HG03175 (cell line): ENCODE data around the gene ZNF654.
A peak's percentile ranks its signal among the peaks of the same experiment; 100 is the strongest.
"Not testable (repeated sequence)": the region's sequence is repeated elsewhere in the genome, so short reads cannot be mapped to it uniquely, and the experiment has no call there.

Experiments
- ATAC-seq: cut with Tn5 transposase; IDR thresholded peaks from one replicate; pipeline ENCODE4 v1.9.1; 2021; ENCODE audit warnings: mild to moderate bottlenecking, moderate library complexity; ENCODE audit not compliant: unreplicated experiment

Gene ZNF654

DNA sequence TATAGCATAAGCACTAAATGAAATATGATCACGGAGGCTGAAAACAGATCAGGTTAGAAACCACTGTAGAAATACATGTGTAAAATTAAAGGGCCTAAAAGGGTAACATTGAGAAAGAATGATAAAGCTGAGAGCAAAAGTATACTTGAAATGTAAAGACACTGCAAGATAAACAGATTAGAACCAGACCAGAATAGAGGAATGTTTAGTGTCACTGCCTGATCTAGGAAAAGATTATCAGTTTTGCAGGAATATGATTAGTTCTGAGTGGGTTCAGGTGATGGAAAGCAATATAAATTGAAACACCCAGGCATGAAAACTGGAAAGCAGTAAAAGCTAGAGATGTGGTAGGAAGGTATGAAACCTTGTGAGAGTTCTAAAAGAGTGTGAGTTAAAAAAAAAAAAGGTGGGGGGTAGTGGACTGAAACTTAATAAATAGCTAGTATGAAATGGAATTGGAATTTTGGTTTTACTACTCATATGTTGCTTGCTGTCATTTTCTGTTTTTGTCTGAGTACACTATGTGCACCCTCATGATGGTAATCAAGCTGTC is 74.7 kb downstream of the ZNF654 start:
- no peak for ATAC-seq

DNA sequence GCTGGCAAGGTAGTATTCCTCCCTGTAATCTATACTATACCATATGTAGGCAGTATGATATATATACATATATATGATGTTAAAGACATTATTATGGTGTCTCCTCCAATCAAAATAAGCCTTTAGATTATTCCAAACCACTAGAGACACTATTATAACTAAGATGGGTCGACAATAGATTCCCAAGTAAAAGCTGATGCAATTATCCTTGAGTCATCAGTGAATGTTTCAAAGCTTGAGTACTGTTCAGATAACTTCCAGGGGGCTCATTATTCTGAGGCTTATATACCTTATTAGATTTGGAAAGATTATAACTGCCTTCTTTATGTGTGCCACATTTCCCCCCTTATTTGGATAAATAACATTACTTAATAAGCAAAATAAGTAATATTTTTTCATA is 78.8 kb downstream of the ZNF654 start:
- no peak for ATAC-seq

DNA sequence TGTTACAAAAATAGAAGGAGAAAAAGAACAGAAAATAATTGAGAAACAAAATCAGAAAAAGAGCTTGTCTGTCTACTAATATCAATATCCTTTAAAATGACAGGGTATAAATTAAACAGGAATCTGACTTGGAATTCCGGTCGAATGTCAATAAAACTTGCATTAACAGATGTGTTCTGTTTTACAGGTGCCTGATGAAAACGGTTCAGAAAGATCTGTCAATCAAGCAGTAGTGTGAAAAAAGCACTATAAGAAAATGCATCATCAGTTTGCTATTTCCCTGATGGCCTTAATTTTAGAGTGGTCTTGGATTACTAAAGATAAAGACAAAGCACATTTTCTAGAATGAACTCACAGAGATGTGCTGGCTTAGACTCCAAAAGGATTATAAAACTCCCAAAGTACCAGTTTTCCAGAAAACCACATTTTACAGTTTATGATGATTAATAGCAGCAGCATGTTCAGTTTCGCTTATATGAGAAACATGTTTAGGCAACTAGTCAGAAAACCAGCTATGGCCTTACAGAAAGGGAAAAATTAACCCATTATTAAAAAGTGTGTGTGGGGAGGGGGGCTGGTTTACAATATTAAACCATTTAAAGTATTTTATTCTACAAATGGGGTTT is 82.5 kb downstream of the ZNF654 start:
- ATAC-seq = peak; percentile 19

DNA sequence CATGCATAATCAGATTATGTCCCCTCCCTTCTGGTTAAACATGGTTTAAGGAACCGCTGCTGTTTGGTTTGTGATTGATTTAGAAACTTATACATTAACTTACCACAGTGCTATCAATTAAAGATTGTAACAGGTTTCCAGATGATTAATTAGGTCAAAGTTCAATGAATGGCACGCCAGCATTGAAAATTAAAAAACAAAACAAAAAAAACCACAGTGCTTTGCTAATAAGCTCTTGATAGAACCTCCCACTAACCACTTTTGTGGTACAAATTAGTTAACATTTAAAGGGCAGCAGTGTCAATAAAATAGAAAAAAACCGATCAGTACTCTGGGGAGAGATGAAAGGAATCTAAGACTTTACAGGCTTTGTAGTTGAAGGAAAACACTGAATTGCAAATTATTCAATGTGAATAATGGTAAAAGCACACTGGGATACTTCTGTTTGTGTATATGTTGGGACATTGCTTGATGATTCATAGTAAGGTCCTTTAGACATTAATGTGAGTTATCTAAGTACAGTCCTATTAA is 83.1 kb downstream of the ZNF654 start:
- peak; percentile 79 for ATAC-seq

DNA sequence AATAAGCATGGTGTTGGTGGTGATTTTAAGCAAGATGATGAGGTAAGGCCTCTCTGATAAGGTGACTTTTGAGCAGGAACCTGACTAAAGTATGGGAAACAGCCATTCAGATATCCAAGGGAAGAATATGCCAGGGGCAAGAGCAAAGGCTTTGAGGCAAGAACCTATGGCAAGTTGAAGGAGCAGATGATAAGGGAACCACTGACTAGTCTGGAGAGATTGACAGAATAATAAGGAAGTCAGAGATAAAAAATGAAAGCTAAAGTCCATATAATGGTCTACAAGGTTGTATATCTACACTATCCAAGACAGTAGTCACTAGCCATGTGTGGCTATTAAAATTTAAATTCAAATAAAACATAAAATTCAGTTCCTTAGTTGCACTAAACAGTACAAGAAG is 88.2 kb downstream of the ZNF654 start:
- no peak for ATAC-seq

DNA sequence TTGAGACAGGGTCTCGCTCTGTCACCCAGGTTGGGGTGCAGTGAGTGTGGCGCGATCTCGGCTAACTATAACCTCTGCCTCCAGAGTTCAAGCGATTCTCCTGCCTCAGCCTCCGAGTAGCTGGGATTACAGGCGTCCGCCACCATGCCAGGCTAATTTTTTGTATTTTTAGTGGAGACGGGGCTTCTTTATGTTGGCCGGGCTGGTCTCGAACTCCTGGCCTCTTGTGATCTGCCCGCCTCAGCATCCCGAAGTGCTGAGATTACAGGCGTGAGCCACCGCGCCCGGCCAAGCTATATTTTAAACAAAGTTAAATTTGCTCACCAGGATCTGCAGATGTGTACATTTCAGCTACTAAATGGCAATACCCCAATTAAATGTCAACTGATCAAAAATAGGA is 89.6 kb downstream of the ZNF654 start:
- no peak for ATAC-seq

DNA sequence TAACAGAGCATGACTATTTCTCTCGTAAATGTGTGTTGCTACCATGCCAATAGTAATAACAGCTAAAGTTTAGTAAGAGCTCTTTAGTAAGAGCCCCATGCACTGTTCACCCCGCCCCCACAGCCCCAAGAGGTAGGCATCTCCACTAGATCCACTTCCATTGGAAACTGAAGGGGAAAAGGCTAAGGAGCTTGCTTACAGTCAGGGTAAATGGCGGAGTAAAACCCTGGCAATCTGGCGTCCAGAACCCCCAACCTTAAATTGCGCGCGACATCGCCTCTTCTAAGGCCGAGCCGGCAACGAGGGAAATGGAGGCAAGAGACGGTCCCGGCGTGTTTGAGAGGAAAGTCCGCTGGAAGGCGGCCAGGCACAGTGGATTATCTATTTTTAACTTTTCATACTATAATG is 90.0 kb downstream of the ZNF654 start:
- ATAC-seq = peak; percentile 16

DNA sequence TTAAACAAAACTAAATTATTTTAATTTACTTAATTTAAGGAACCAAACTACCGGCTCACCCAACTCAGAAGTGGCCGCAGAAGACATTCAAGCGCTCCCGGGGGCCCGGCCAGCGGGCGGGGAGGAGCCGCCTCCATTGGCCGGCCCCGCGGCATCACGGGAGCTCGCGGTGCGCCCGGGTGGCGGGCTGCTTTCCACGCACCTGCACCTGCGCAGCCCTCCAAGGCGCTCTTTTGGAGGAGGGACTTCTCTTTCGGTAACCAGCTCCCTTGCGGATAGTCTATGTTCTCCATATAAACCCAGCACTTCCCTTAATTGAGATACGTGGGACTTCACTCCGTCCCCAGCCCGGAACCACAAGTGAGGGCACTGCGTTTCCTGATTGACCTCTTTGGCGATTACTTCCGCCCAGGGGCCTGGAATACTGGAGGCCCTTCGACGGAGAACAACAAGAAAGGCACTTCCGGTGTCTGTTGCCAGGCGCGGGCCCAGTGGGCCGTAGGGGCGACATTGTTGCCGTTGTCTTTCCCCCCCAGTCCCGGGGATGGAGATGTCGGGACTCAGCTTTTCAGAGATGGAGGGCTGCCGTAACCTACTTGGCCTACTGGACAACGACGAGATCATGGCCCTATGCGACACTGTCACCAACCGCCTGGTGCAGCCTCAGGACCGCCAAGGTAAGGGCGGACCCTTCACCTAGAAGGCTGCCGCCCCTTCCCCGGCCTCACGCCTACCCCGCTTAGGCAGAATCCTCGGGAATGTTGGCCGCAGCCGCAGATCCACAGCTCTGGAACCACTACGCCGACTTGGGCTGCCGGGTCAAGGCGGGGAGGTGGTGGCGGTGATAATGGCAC is 90.7 kb downstream of the ZNF654 start, which contains the start of gene C3orf38:
TSS of gene C3orf38 (plus strand) at position 451 of the 854 bp plus-strand sequence. CDS start at position 545, 94 bp downstream.
- peak; percentile 83 for ATAC-seq

DNA sequence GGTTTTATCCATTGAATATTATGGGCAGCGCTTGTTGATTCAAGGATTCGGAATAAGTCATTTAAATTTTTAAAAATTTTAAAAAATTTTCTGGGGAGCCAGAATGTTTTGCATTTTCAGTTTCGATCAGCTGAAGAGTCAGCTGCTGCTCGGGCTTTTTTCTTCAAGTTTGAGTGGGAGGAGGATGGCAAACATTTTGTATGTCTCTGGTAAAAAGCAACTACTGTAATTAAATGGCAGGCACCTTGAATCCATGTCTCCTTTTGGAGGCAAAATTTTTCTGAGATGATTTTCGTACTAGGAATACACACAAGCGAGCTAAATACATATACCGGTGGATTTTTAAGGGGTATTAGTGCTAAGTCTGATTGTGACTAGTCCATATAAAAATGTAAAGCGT is 91.3 kb downstream of the ZNF654 start:
- ATAC-seq = peak; percentile 33

DNA sequence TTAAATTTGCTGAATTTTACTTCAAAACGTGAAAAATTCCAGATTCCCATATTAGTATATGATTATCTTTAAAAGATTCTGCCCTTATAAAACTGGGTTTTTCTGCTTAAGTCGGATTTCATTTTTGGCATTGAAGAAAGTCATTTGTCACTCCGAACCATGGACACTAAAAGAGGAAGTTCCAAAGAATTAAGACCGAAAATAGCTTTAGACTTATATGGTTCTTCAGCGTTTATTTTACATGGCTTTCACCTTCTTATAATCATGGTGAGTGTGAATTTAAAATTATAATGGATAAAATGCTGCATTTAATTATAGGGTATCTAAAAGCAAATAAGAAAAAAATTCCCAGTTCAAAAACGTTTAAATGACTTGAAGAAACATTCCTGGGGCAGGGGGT is 91.8 kb downstream of the ZNF654 start:
- ATAC-seq = no peak

DNA sequence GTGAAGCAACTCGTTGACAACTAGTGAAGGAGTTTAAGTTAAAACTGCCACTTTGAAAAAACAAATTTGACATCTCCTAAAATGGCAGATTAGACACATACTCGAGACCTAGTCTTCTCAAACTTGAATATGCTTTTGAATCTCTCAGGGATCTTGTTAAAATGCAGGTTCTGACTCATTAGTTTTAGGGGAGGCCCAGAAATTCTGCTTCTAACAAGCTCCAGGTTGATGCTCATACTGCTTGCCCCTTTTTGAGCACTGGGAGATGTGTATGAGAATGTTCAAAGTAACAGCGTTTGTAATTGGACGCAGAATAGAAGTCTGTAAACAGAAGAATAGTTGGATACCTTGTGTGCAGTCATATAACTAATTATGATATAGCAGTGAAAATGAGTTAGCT is 92.3 kb downstream of the ZNF654 start:
- ATAC-seq = no peak

DNA sequence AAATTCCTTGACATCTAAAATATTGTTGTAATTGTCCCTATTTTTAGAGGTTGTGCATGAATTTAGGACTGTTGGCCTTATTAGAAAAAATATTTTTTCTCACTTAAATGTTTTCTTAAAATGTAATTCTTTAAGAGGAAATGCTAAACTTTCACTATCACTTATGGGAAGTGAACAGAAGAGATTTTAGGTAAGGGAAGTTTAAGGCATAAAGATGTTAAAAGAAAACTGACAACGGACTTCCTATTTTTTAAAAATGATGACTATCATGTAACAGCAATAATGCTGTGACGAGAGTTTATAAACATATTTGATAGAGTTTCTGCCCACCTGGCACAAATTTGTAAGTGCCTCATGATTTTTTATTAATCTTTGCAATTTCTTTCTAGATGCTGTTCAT is 93.8 kb downstream of the ZNF654 start:
- no peak for ATAC-seq

DNA sequence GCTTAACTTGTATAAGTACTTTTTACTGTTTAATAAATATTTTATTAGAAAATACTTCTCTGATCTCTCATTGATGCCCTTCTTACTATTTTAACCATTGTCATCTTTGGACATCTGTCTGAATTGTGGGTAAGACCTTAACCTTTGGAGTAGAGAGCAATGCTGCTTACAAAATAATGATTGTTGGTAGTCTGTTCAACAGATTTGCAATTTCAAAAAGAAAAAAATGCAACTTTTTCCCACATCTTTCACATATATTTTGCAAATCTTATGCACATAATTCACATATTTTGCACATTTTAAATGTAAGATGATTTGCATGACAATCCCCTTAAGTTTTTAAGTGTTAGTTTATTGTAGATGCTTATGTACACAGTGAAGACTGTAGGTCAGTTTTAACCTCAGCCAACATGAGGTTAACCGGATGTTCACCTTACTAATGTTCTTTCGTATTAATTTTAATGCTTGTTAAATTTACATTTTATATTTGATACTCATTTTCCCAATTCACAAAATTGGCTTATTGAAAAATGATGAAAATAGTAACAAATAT is 107.4 kb downstream of the ZNF654 start:
- no peak for ATAC-seq

DNA sequence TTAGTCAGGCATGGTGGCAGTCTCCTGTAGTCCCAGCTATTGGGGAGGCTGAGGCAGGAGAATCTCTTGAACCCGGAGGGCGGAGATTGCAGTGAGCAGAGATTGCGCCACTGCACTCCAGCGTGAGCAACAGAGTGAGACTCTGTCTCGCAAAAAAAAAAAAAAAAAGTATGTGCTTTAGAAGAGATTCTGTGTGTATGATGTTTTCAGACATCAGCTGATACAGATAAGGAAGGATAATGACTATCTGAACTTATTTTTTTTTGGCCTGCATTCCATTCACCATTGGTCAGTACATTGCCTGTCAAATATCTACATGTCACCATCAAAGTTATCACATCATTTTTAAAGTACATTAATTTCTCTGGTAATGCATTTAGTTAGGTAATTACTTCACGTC is 108.1 kb downstream of the ZNF654 start:
- ATAC-seq = no peak

DNA sequence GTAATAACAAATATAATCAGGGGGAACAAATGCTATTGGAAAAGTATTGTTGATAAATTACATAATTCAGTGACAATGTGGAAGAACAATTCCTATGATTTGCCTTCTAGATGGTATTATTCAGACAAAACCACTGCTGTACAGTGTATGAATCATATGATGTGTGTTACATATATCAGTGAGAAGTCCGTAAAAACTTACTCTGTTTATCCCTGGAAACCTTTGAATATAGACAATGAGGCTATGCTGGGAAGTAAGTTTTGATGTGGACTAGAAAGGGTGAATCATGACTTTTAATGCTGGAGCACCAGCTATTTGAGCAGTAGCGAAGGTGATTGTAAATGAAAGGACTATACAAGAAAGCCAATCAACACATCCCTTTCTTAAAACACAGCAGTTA is 108.6 kb downstream of the ZNF654 start:
- ATAC-seq = no peak

DNA sequence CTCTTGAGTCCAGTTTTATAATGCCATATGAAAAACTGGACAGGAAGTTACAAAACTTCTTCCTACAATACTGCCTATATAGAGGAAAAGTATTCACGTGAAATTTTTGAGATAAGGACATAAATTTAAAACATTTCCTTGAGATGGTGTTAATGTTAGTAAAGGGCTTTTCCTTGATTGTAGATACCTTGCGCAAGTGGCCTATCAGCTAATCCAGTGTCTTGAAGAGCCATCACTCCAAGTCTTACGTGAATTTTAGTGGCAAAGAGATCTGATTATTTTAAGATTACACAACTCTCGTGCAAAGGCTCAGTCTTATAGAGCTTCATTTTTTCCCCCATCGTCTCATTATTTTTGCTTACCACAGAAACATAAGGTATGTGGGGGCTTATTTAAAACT is 109.1 kb downstream of the ZNF654 start:
- no peak for ATAC-seq

DNA sequence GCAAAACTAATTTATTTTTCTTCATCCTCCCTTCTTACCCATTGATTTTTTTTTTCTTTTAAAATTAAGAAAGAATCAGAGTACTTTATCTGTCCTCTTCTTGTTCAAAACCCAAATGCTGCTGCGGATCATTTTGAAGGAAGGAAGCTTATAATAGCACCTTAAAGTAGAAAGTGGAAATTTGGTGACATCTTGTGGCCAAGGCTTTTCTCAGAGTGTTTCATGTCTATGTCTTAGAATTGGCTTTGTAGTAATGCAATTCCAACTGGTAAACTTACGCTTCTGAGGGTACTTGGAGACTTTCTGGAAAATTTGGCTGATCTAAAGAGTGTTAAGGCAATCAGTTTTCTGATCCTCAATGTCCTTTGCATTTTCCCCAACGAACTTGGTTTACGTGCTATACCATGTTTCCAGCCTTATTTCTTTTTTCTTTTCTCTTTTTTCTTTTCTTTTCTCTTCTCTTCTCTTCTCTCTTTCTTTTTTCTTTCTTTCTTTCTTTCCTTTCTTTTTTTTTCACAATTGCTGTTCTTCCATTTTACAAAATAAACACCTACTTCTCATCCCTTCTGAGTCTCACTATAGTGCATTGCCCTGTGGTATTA is 121.4 kb downstream of the ZNF654 start:
- peak; percentile 76 for ATAC-seq

DNA sequence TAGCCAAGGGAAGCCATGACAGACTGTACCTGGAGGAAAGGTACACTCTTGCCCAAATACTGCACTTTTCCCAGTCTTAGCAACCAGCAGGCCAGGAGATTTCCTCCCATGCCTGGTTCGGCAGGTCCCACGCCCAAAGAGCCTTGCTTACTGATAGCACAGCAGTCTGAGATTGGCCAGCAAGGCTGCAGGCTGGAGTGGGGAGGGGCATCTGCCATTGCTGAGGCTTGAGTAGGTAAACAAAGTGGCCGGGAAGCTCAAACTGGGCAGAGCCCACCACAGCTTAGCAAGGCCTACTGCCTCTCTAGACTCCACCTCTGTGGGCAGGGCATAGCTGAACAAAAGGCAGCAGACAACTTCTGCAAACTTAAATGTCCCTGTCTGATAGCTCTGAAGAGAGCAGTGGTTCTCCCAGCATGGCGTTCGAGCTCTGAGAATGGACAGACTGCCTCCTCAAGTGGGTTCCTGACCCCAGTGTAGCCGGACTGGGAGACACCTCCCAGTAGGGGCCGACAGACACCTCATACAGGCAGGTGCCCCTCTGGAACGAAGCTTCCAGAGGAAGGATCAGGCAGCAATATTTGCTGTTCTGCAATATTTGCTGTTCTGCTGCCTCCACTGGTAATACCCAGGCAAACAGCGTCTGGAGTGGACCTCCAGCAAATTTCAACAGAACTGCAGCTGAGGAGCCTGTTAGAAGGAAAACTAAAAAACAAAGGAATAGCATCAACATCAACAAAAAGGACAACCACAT is 123.3 kb downstream of the ZNF654 start:
- not testable (repeated sequence) for ATAC-seq

DNA sequence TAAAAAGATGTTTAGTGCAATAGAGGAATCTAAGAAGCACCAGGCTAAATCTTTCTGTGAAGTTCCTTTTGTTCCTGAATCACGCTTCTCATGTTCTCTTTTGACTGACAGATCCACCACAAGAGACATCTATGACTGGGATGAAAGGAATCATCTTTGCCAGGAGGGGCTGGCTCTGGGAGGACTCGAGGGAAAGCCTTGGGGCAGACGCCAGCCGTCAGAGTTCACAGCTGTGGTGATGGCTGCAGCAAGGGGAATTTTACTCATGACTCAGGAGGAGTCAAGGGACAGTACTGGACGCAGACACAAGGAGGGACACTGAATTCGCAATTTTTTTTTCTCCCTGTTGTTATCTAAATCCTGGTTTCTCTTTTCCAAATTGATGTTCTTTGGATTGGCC is 129.4 kb downstream of the ZNF654 start:
- ATAC-seq = no peak

DNA sequence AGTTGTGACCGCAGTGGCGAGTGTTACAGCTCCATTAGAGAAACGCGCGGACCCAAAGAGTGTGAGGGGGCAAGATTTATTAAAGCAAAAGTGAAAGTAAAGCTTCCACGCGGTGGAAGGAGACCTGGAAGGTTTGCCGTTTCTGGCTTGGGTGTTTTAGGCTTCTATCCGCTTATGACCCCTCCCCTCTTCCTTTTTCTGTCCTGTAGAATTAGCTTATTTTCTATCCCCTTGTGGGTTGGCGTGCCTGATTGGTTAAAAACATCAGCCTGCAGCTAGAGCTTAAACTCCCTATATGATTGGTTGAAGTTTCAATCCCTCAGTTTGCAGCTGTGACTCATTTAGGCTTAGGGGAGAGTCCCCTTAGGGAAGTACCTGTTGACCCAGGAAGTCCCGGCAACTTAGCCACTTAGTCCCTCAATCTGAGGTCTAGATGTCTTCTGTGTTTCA is 130.3 kb downstream of the ZNF654 start:
- peak; percentile 83 for ATAC-seq
